HEK293 (cell line): Measurements from ENCODE around the gene USP36.

ENCODE experiments used
- CTCF ChIA-PET: fragments of 350-600 bp; formaldehyde crosslinking; extraction: SDS; loops from one replicate; lab custom pipeline; 2021; ENCODE audit warnings: antibody characterized with exemption; lab: Yijun Ruan, JAX
- POLR2A ChIA-PET: fragments of 300-600 bp; formaldehyde crosslinking; extraction: SDS; loops from one replicate; lab custom pipeline; 2020; ENCODE audit warnings: antibody characterized with exemption, inconsistent platforms; lab: Yijun Ruan, JAX
- H3K27ac ChIP-seq: fragments of 200-500 bp; sonication (Bioruptor generic); 2 replicates; pipeline ENCODE4 v1.5.1; 2014; ENCODE audit warnings: low read depth, low read length, control low read depth, inconsistent platforms; ENCODE audit errors: extremely low read depth
- H3K36me3 ChIP-seq, 2 experiments: fragments of 200-500 bp in 1 of 2; sonication (Bioruptor generic) in 1 of 2; 1 replicate in 1 of 2; 2 replicates in 1 of 2; pipeline ENCODE4 v1.5.1; 2014 to 2017; ENCODE audit warnings: inconsistent platforms in 2 of 2, low read length in 2 of 2; ENCODE audit not compliant: control insufficient read depth in 2 of 2, insufficient read depth in 1 of 2
- H3K4me1 ChIP-seq: fragments of 200-500 bp; sonication (Bioruptor generic); 2 replicates; pipeline ENCODE4 v1.5.1; 2014; ENCODE audit warnings: mild to moderate bottlenecking, low read length, inconsistent platforms; ENCODE audit not compliant: control insufficient read depth, insufficient read depth
- H3K4me3 ChIP-seq: 2 replicates; pipeline ENCODE4 v1.5.1; 2011; ENCODE audit warnings: low read depth, mild to moderate bottlenecking, control low read depth, low read length, moderate library complexity
- H3K9me3 ChIP-seq: fragments of 200-500 bp; sonication (Bioruptor generic); 2 replicates; pipeline ENCODE4 v1.5.1; 2014; ENCODE audit warnings: low read depth, low read length, inconsistent platforms; ENCODE audit not compliant: control insufficient read depth, insufficient read depth
- GFI1B ChIP-seq: fragments of 450-650 bp; formaldehyde crosslinking; IDR thresholded peaks from 2 replicates; pipeline ENCODE4 v1.5.1; 2016; ENCODE audit warnings: missing biosample characterization, missing genetic modification characterization
- PRDM2 ChIP-seq: fragments of 450-650 bp; formaldehyde crosslinking; IDR thresholded peaks from 2 replicates; pipeline ENCODE4 v1.5.1; 2016; ENCODE audit warnings: missing biosample characterization, missing genetic modification characterization, borderline replicate concordance
- PRDM4 ChIP-seq: fragments of 450-650 bp; formaldehyde crosslinking; IDR thresholded peaks from 2 replicates; pipeline ENCODE4 v1.5.1; 2017; ENCODE audit warnings: missing biosample characterization, missing genetic modification characterization
- ZBTB26 ChIP-seq: fragments of 450-650 bp; formaldehyde crosslinking; optimal IDR thresholded peaks from 2 replicates; pipeline ENCODE3; 2016; ENCODE audit warnings: missing biosample characterization, mild to moderate bottlenecking, missing genetic modification characterization
- ZNF138 ChIP-seq: fragments of 450-650 bp; formaldehyde crosslinking; IDR thresholded peaks from 2 replicates; pipeline ENCODE4 v1.5.1; 2016; ENCODE audit warnings: missing biosample characterization, missing genetic modification characterization, borderline replicate concordance
- ZNF362 ChIP-seq: fragments of 450-650 bp; formaldehyde crosslinking; IDR thresholded peaks from 2 replicates; pipeline ENCODE4 v1.5.1; 2016; ENCODE audit warnings: missing biosample characterization, missing genetic modification characterization

The USP36 gene

GRCh38 chr17:78831688-78832540 lies 8.7 kb downstream of the USP36 start:
- H3K4me3 ChIP-seq, result no peak overlapping the region
- ChIA-PET POLR2A (interaction anchor here (0.6 kb wide), 1 partner anchor 23 kb away, joined by 3 read pairs; no protein-coding TSS in a partner anchor), CTCF (interaction anchor here (0.5 to 1.3 kb wide), 6 partner anchors 9 to 704 kb away, joined by 3 to 5 read pairs (median 3); partner anchors contain the start of gene CANT1)
- H3K36me3 ChIP-seq, result peaks cover 69 to 97% of the 10 kb centered on the region in 2 experiments
- no peak overlapping the region for H3K27ac ChIP-seq
- H3K4me1 ChIP-seq, result no peaks in the 10 kb centered on the region
- TF ChIP-seq GFI1B (no peak), ZNF362 (tag by site-specific recombination) (0 out of 2 replicates have a peak, but pooled peaks have one; percentile 25)
- no peaks in the 10 kb centered on the region for H3K9me3 ChIP-seq

GRCh38 chr17:78829477-78829876 lies 11.1 kb downstream of the USP36 start:
- ChIA-PET POLR2A (no interaction called here), CTCF (interaction anchor here (0.6 to 1.3 kb wide), 4 partner anchors 9 to 348 kb away, joined by 3 to 5 read pairs (median 3); no protein-coding TSS in a partner anchor)
- H3K4me3 ChIP-seq, result no peak overlapping the region
- no peaks in the 10 kb centered on the region for H3K9me3 ChIP-seq
- no peak overlapping the region for H3K27ac ChIP-seq
- no peaks in the 10 kb centered on the region for H3K4me1 ChIP-seq
- TF ChIP-seq PRDM4 (tag by site-specific recombination) (no peak), ZNF138 (tag by site-specific recombination) (no peak), PRDM2 (tag by site-specific recombination) (no peak), ZBTB26 (tag by site-specific recombination) (no peak)
- peaks cover 60 to 98% of the 10 kb centered on the region in 2 experiments for H3K36me3 ChIP-seq
